ENCODE results near the gene MYO18B.

Gene MYO18B

GRCh38 chr22:25749420-25750169 lies 7.6 kb downstream of the MYO18B start:
- DNase-seq = no peak

GRCh38 chr22:25750569-25751173 lies 8.7 kb downstream of the MYO18B start:
- DNase-seq = no peak

GRCh38 chr22:25751174-25751581 lies 9.2 kb downstream of the MYO18B start:
- no peak for DNase-seq

- DNase-seq = no peak
Measured at GRCh38 chr22:25752615-25753214, 10.7 kb downstream of the MYO18B start.

GRCh38 chr22:25753252-25753651 lies 11.3 kb downstream of the MYO18B start:
- no peak for DNase-seq

- no peak for DNase-seq
Measured at GRCh38 chr22:25754527-25755202, 12.7 kb downstream of the MYO18B start.

- no peak for DNase-seq
Measured at GRCh38 chr22:25757686-25758085, 15.7 kb downstream of the MYO18B start.

GRCh38 chr22:25758316-25758715 lies 16.3 kb downstream of the MYO18B start:
- no peak for DNase-seq

- no peak for DNase-seq
Measured at GRCh38 chr22:25759825-25760231, 17.8 kb downstream of the MYO18B start.

GRCh38 chr22:25760294-25760693 lies 18.3 kb downstream of the MYO18B start:
- no peak for DNase-seq

GRCh38 chr22:25760848-25761595 lies 19.0 kb downstream of the MYO18B start:
- no peak for DNase-seq

- no peak for DNase-seq
Measured at GRCh38 chr22:25762147-25762546, 20.2 kb downstream of the MYO18B start.

GRCh38 chr22:25763239-25763777 lies 21.3 kb downstream of the MYO18B start:
- no peak for DNase-seq

GRCh38 chr22:25764270-25765015 lies 22.5 kb downstream of the MYO18B start:
- no peak for DNase-seq

GRCh38 chr22:25765016-25765367 lies 23.0 kb downstream of the MYO18B start:
- DNase-seq = no peak

- DNase-seq = no peak
Measured at GRCh38 chr22:25765801-25766200, 23.8 kb downstream of the MYO18B start.

GRCh38 chr22:25766418-25766817 lies 24.4 kb downstream of the MYO18B start:
- no peak for DNase-seq

GRCh38 chr22:25770333-25770732 lies 28.3 kb downstream of the MYO18B start:
- no peak for DNase-seq

- DNase-seq = no peak
Measured at GRCh38 chr22:25772288-25772687, 30.3 kb downstream of the MYO18B start.

GRCh38 chr22:25774575-25775026 lies 32.6 kb downstream of the MYO18B start:
- no peak for DNase-seq

- no peak for DNase-seq
Measured at GRCh38 chr22:25775531-25775930, 33.5 kb downstream of the MYO18B start.

- no peak for DNase-seq
Measured at GRCh38 chr22:25777411-25777810, 35.4 kb downstream of the MYO18B start.

Measured in NCI-H1694 (cell line).